ENCODE data around the gene PCGF1.

PCGF1 gene

DNA sequence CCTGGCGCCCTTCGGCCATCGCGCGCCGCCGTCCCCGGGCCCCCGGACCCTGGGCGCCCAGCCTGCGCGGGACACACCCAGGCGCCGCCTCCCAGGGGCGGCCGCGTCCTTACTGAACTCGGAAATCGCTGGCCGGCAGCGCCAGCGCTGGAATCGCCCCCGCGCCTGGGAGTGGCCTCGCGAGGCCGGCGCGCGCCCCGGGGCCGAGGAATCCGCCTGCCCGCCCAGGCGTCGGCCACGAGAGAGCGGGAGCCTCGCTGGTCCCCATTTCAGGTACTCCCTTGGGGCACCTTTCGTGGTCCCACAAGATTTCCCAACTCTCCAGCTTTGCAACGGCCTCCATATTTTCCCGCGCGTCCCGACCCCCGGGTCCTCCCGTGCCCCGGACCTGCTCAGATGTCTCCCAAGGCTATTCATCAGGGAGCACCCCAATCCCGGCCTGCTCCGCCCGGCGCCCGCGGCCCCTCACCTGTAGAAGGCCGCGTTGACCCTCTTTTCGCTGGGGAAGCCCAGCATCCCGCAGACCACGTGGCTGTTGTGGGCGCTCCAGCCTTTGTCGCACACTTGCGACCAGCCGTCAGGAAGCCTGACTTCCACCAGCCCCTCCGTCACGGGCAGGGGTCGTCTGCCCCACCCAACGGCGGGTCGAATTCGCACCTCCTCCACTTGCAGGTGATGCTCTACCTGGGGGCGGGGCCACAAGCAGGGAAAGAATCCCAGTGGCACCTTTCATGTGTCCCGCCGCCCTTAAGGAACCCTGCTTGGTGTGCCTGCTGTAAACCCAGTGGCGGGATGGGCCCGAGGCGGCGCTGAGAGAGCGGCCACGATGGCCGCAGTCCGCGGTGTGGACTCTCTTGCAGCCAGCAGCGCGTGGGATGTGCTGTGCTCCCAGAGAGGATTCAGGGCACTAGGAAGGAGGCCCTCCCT lies 41.7 kb upstream of the PCGF1 start:
- peak; percentile 81 for DNase-seq (ENCODE audit: extremely low spot score)
- ChIA-PET POLR2A (no interaction called here), CTCF (interaction anchor here (1.2 to 3.2 kb wide), 5 partner anchors 10 to 37 kb away, joined by 4 to 14 read pairs (median 5); no protein-coding TSS in a partner anchor)
- no peak for TF ChIP-seq CTCF (IDR thresholded peaks at IDR 0.05; ENCODE audit: control extremely low read depth, extremely low read depth, low read depth, missing control alignments)

GRCh38 chr2:74548285-74548899 lies 40.9 kb upstream of the PCGF1 start:
- TF ChIP-seq CTCF (IDR thresholded peaks at IDR 0.05; ENCODE audit: control extremely low read depth, extremely low read depth, low read depth, missing control alignments), result no peak
- ChIA-PET CTCF (interaction anchor here (1.1 to 1.9 kb wide), 2 partner anchors 18 to 26 kb away, joined by 3 to 5 read pairs; no protein-coding TSS in a partner anchor), POLR2A (no interaction called here)
- no peak for DNase-seq (ENCODE audit: extremely low spot score)

GRCh38 chr2:74546004-74546403 lies 38.5 kb upstream of the PCGF1 start:
- ChIA-PET CTCF (interaction anchor here (1.0 to 2.8 kb wide), 4 partner anchors 15 to 41 kb away, joined by 4 to 8 read pairs (median 6); no protein-coding TSS in a partner anchor), POLR2A (no interaction called here)
- no peak for TF ChIP-seq CTCF (IDR thresholded peaks at IDR 0.05; ENCODE audit: control extremely low read depth, extremely low read depth, low read depth, missing control alignments)
- DNase-seq (ENCODE audit: extremely low spot score), result no peak

GRCh38 chr2:74544634-74545033 lies 37.1 kb upstream of the PCGF1 start:
- POLR2A ChIA-PET, result no interaction called here
- DNase-seq (ENCODE audit: extremely low spot score), result no peak
- peak; percentile 39 for TF ChIP-seq CTCF (IDR thresholded peaks at IDR 0.05; ENCODE audit: control extremely low read depth, extremely low read depth, low read depth, missing control alignments)
- CTCF ChIA-PET, result interaction anchor here (0.8 to 2.8 kb wide), 9 partner anchors 12 to 69 kb away, joined by 3 to 16 read pairs (median 3); no protein-coding TSS in a partner anchor

GRCh38 chr2:74542978-74543377 lies 35.5 kb upstream of the PCGF1 start:
- POLR2A ChIA-PET, result no interaction called here
- DNase-seq (ENCODE audit: extremely low spot score), result no peak
- CTCF ChIA-PET, result interaction anchor here (1.3 kb wide), 1 partner anchor 11 kb away, joined by 4 read pairs; no protein-coding TSS in a partner anchor
- TF ChIP-seq CTCF (IDR thresholded peaks at IDR 0.05; ENCODE audit: control extremely low read depth, extremely low read depth, low read depth, missing control alignments), result no peak

DNA sequence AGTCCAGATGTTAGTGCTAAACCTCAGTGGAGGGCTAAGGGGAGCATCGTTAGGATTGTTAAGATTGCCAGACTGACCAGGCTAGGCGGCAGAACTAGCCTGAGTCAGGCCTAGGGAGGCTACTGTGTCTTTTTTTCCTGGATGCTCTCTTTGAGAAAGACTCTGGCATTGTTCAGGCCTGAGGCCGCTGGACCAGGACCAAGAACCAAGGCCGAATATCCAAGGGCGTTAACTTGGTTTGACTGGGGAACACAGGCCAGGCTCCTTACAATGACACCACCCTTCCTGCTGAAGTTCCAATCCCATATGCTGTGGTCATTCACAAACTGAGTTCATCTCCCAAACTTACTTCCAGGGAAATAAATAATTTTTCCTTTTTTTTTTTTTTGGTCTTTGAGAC lies 32.8 kb upstream of the PCGF1 start:
- ChIA-PET CTCF (interaction anchor here (1.0 to 3.0 kb wide), 5 partner anchors 9 to 56 kb away, joined by 4 to 19 read pairs (median 7); partner anchors contain the start of genes AUP1, HTRA2 and PCGF1), POLR2A (interaction anchor here (2.4 kb wide), 1 partner anchor 10 kb away, joined by 12 read pairs; the partner anchor contains the start of genes AUP1 and HTRA2)
- no peak for DNase-seq (ENCODE audit: extremely low spot score)
- TF ChIP-seq CTCF (IDR thresholded peaks at IDR 0.05; ENCODE audit: control extremely low read depth, extremely low read depth, low read depth, missing control alignments), result no peak

Measured in GM10248 (cell line).